GM18511 (cell line): ENCODE measurements around the gene AP2A2.
"Not testable (repeated sequence)": the region's sequence is repeated elsewhere in the genome, so short reads cannot be mapped to it uniquely, and the experiment has no call there.

Experiments used
- ATAC-seq: cut with Tn5 transposase; IDR thresholded peaks from one replicate; pipeline ENCODE4 v1.9.1; 2021; ENCODE audit warnings: mild to moderate bottlenecking, moderate library complexity; ENCODE audit not compliant: unreplicated experiment

Gene AP2A2

DNA sequence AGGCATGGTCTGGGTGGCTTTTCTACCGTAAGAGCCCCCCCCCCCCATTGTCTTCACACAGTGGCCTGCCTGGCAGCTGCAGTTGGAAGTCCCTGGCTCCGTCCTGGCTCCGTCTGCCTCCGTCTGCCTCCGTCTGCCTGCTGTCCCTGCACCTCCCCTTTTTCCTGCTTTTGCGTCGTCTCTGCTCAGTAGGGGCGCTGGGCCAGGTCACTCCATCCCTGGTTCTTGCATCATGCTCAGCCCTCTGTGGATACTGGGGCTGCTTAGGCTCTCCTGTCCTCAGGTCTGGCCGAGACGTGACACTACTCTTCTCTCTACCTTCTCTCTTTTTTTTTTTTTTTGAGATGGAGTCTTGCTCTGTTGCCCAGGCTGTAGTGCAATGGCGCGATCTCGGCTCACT, 27.8 kb downstream of the AP2A2 start:
- no peak for ATAC-seq

DNA sequence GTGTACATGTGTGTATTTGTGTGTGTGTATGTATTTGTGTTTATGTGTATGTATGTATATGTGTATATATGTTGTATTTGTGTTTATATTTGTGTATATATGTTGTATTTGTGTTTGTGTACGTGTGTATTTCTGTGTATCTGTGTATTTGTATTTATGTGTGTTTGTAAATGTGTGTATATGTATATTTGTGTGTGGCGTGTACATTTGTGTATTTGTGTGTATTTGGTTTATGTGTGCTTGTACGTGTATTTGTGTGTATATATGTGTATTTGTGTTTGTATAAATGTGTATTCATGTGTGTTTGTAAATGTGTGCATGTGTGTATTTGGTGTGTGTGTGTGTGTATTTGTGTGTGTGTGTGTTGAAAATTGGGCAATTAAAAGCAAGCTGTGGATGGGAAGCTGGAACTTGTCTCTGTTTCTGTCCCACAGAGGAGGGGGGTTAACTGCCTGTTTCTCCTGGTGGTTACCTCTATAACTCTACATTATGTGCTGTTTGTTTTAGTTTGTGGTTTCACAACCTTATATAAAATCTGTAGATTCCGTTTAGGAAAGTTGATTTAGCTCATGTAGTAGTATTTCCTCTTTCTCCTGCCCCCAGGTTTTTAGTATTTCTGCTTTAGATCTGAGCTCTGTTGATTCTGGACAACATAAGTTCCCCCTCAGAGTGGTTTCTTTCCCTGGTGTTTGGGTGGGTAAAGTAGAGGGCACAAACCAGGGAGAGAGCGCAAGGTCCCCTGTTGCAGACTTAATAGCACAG, 28.9 kb downstream of the AP2A2 start:
- ATAC-seq: no peak

DNA sequence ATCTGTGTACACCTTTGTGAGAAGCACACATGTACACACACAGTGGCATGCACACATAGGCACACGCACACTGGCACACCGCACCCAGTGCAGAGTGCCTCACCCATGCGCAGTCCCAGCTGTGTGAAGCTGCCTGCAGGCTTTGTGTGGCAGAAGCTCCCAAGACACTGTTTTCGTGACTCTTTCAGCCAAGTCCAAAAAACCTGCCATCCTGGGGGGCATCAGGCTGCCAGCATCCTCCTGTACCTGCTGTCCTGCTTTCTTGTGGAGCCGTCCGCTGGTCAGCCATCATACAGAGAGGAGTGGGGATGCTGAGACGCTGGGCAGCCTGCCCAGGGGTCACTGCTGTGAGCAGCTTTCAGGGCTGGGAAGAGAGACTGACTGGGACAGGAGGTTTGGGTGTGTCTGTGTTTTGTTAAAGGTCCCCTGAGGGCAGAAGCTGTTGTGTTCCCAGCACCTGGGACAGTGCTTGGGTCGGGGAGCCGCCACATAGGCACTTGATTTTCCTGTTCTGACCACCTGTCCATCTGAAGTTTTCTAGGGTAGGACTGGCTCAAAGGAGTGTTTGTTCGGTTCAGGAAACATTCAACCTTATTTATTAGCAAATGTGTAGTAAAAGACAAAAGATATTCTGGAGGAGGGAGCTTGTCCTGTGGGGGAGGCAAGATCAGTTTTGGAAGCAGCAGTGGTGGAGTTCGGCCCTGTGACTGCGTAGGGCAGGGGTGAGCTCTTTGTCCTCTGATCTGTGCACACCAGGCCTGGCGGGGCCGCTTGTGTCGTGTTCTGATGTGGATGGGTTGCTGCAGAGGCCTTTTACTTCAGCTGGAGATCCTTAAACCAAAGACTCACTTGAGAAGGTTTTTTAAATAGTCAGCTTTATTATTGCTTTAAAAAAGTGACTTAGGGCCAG, 29.7 kb downstream of the AP2A2 start:
- ATAC-seq: no peak

DNA sequence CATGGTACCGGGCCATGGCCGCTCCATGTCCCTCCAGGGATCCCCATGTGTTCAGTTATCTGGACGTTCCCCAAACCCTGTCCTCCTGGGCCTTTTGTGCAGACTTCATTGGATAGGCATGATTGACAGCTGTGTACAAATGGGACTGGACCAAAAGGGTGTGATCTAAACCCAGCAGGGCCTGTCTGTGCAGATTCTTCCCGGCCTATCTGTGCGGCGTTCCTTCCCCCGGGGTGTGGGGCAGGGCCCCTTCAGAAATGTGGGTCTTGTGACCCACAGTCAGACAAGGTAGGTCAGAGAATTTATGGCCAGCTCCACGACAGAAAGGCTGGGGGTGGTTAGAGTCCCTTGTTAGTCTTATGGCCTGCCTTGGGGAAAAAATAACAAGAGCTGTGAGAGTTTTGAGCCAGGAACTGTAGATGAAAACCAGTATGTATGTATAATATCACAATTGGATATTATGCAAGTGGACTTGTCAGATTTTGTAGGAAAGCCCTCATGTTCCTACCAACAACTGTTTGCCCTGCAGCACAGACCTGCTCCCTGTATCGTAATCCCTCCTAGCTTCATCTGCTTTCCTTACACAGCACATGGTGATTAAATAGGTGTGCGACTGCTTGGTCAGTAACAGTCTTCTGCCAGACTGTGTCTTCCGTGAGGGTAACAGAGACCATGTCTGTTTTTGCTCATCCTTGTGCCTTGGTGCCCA, 31.7 kb downstream of the AP2A2 start:
- no peak for ATAC-seq

DNA sequence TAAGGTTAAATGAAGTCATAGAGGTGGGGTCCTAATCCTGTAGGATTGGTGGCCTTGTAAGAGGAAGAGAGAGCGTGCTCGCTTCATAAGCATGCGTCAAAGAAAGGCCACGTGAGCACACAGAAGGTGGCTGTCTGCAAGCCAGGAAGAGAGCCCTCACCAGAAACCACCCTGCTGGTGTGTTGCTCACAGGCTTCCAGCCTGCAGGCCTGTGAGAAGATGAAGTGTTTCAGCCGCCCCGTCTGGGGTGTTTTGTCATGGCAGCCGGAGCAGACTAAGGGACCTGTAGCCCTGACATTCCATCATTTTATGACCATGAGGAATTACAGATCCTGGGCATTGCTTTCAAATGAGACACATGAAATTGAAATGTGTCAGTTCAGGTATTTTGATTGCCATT, 32.4 kb downstream of the AP2A2 start:
- no peak for ATAC-seq

DNA sequence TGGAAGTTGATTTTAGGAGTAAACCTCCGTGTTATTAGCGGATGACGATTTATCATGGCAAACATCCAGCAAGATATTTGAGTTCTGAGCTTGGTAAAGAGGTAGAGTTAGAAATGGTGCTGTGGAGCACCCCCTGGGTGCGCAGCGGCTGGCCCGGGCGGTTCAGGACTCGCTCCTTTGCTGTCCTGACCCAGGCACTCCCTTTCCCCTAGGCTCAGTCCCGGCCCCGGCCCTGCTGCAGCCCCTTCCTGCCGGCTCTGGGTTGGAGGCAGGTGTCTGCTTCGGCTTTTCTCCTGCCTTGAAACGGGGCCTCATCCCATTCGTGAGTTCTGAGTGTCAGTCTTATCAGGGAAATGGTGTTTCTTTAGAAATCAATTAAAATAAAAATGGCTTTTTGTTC, 33.4 kb downstream of the AP2A2 start:
- no peak for ATAC-seq

DNA sequence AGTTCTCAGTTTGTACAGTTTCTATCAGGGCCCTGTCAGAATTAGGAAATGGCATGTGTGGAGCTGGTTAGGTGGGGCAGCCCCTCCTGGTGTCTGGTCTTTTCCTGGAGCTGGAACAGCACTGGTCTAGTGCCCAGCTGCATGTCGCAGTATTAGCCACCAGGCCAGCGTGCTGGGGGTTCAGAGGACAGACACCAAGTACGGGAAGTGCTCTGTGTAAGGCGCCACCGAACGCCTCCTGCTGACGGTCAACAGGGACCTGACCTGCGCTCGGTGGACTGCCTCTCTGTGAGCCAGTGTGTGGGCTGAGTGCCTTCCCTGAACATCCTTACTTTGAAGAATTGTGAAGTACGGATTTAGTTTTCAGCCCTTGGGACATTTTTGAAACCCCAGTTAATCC, 33.9 kb downstream of the AP2A2 start:
- ATAC-seq: no peak

DNA sequence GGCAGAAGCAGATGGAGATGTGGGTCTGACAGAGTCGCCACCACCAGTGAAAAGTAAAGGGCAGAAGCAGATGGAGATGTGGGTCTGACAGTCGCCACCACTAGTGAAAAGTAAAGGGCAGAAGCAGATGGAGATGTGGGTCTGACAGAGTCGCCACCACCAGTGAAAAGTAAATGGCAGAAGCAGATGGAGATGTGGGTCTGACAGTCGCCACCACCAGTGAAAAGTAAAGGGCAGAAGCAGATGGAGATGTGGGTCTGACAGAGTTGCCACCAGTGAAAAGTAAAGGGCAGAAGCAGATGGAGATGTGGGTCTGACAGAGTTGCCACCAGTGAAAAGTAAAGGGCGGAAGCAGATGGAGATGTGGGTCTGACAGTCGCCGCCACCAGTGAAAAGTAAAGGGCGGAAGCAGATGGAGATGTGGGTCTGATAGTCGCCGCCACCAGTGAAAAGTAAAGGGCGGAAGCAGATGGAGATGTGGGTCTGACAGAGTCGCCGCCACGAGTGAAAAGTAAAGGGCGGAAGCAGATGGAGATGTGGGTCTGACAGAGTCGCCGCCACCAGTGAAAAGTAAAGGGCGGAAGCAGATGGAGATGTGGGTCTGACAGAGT, 35.7 kb downstream of the AP2A2 start:
- ATAC-seq: not testable (repeated sequence)

DNA sequence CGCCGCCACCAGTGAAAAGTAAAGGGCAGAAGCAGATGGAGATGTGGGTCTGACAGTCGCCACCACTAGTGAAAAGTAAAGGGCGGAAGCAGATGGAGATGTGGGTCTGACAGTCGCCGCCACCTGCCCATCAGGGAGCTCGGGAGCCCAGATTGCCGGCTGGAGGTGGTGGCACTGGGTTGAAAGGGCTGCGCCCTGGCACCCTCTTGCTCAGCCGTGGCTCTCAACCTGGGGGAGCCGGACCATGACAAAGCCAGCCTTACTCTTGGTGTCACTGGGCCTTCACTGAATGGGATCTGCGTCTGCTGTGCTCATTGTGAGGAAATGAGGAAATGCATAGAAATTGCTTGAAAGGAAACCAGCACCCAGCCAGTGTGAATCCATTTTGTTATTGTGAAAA, 36.3 kb downstream of the AP2A2 start:
- ATAC-seq: no peak

DNA sequence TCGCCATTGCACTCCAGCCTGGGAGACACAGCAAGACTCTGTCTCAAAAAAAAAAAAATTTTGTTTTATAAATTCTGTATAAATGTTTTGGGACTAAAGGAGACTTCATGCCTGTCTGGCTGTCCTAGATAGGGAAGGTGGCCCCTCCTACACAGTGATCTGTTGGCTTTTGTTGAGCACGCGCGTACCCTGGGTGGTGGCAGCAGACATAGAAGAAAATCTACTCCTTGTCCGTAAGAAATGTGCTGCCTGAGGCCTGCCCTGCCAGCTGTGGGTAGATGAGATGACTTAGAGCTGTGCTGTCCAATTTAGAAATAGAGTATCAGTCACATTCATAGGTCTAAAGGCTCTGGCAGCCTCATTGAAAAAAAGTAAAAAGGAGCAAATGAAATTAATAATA, 37.0 kb downstream of the AP2A2 start:
- no peak for ATAC-seq

DNA sequence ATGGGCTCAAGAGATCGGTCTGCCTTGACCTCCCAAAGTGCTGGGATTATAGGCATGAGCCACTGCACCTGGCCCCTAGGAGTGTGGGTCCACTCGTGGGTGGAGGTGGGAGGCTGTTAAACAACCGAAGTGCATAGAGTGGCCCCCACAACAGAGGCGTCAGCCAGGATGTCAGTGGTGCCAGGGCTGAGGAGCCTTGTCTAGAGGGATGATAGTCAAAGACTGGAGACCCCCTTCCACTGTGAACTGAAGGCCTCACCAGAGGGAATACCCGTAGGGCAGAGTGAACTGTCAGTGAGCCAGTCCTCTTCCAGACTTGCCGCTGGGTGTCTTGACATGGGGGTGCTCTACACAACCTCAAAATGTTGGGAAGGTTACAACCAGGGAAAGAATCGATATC, 38.2 kb downstream of the AP2A2 start:
- no peak for ATAC-seq

DNA sequence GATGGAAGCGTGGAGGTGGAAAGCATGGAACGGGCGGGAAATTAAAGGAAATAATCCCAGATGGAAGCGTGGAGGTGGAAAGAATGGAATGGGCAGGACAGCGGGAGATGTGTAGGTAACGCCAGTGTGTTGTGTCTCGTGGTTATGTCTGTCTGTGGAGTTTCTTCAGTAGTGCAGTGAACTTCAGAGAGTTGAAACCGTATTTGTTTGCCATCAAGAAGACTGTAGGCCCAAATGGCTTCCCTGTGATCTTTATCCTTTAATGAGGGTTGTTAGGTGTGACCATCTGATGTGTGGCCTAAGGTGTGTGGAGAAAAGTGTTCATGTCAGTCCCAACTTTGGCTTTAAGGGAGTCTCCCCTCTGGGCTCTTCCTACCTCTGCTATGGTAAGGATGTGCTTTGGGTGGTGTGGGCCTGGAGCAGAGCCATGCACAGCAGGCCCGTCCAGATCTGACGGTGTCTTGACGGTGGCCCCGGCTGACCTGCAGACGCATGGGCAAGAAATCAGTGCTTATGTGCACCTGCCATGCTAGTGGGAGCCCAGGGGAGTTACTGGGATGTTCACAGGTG, 39.6 kb downstream of the AP2A2 start:
- no peak for ATAC-seq

DNA sequence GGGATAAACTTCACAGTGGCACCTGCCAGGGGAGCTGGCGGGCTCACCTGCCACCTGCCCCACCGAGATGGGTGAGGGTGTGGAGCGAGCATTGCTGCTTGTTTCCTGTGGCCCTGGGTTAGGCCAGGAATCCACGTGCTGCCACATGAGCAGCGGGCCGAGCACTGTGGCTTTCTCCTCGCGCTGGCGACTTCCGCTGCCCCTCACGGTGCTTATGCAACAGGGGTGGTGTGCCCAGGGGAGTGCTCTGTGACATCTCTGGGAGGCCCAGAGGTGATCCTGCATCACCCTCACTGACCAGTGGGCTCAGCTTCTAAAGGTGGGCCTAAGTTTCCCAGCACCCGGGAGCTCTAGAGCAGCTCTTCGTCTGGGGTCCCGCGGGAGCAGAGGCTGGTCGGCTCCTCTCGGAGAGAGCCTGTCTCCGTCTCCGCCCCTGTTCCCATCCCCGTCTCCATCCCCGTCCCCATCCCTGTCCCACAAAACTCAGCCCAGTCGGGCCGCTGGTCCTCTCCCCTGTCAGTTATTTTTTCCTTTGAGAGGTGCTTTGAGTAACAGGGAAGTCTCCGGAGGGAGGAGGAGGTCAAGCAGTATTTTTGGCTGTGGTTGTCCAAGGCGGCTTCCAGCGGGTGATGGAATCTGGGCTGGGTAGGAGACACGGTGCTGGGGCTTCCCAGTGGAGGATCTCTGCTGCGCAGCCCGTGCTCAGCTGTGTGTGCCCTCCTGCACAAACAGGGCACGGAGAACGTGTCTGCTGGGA, 42.5 kb downstream of the AP2A2 start:
- no peak for ATAC-seq

DNA sequence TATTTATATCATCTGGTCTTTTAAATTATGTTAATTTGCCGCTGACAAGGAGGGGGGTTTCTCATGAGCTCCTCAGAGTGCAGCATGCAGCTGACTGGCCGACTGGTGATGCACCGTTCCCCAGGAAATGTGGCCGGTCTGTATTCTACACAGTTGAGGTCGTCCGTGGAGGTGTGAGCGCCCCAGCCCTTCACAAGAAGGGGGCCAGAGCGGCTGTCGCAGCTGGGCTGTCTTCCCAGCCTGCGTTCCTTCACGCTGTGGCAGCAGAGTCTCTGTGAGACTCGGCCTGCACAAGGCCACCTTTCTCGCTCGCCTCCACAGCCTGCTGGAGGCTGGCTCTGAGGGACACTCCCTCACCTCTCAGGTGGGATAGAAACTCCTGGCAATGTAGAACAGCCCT, 43.2 kb downstream of the AP2A2 start:
- no peak for ATAC-seq

DNA sequence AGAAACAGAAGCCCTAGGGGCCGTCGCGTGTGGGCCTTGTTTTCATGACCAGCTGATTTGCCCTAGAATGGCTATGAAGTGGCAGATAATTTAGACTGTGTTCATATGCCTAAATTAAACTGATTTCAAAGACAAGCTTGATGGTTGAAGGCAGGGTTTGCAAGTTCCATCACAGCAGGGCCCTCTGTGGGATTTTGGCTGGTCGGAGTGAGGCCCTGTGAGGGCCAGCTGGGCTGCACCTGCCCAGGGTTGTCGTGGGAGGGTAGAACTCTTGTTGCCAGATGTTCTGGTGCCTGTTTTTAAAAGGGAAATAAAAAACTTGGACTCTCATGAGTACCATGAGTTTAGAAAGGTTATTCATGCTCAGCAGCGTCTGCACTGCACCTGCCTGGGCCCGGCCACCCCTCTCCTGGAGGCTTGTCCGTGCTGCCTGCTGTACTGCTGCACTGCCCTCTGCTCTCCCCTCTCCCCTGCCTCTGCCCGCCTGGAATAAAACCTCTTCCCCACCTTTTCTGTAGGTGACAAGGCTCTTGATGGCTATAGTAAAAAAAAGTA, 44.1 kb downstream of the AP2A2 start:
- ATAC-seq: no peak

DNA sequence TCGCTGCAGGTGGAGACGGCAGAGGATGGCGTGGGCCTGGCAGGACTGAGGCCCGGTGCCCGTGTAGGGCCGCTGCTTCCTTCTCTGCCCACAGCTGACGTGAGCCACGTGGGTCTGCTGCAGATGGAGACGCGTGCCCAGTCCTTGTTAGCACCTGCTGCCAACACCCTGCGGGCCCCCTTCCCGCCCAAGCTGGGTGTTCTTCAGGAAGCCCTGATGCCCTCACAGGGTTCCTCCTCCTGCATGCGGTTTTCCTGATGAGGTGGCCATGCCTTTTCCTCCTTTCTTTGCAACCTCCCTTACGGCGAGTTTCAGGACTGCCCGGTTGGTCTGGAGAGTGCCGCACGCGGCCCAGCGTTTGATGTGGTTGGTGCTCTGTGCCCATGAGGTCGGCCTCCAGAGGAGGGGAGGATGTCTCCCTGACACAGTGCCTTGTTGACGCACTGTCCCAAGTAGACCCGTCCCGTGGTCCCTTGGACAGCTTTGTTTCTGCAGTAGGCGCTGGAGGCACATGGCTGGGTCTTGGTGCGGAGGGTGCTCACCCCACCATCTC, 44.7 kb downstream of the AP2A2 start:
- no peak for ATAC-seq

DNA sequence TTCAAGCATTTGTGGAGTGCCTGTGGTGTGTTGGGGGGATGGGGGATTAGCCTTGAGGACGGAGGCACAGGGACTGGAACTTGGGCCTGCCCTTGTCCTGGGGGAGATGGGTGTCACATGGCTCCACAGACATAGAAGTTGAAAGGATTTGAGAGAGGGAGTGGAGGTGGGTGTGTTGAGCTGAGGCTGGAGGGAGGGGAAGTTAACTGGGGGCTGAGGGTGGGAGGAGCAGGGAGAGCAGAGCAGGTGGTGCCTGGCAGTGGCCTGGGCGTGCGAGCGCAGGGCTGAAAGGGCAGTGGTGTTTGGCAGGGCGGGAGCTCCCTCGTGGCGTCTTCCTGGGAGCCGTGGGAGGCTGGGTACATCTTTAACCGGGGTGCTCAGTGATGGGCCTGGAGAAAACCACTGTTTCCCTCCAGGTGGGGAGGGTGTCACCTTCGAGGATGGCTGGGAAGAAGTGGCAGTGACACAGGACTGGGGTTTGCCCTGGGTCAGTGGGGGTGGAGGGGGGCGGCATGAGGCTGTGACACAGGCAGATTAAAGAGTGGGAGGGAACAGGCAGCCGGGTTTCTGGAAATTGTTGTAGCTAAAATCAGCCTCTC, 45.5 kb downstream of the AP2A2 start:
- no peak for ATAC-seq

DNA sequence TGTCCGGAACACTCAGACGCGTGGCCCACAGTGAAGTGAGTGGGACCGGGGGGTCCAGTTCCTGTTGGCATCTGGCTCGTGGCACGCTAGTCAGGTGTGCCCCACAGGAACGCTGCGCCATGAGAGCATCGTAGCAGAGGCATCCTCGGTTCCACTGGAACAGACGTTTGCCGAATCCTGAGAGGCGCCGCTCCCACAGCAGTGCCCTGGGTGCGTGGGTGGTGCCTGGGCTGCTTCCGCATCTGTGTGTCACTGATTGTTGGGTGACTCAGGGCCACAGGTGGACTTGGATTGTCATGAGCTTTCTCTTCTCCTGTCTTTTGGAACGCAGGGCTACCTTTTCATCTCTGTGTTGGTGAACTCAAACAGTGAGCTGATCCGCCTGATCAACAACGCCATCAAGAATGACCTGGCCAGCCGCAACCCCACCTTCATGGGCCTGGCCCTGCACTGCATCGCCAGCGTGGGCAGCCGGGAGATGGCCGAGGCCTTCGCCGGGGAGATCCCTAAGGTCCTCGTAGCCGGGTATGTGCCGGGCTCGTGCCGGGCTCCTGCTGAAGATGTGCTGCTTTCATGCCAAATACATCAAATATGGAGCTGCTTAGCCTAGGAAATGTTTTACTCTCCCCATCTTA, 46.2 kb downstream of the AP2A2 start:
- no peak for ATAC-seq
